Central memory CD4-positive, alpha-beta T cell (primary cell): Measurements from ENCODE around the gene CPSF4.
"Not testable (repeated sequence)": the region's sequence is repeated elsewhere in the genome, so short reads cannot be mapped to it uniquely, and the experiment has no call there.

Experiments used
- DNase-seq: peaks from one replicate; pipeline ENCODE4 v3.0.0; 2022

CPSF4 gene

GRCh38 chr7:99408379-99409191 is 30.2 kb upstream of the CPSF4 start, which contains the start of the genes BUD31 and PDAP1:
TSS of gene BUD31 (plus strand) at chr7:99408969. CDS start at chr7:99411093, 2,124 bp downstream.
TSS of gene PDAP1 (minus strand) at chr7:99408597. CDS start at chr7:99408548, 49 bp downstream.
- peak; percentile 97 for DNase-seq

GRCh38 chr7:99409192-99409572 is 29.6 kb upstream of the CPSF4 start:
- no peak for DNase-seq

- no peak for DNase-seq
Measured at GRCh38 chr7:99409806-99410205, 28.9 kb upstream of the CPSF4 start.

GRCh38 chr7:99410635-99411034 is 28.1 kb upstream of the CPSF4 start:
- DNase-seq, result no peak

GRCh38 chr7:99415513-99416127 is 23.1 kb upstream of the CPSF4 start:
- DNase-seq, result not testable (repeated sequence)

- DNase-seq, result no peak
Measured at GRCh38 chr7:99418260-99418659, 20.5 kb upstream of the CPSF4 start.

GRCh38 chr7:99419323-99420021 is 19.3 kb upstream of the CPSF4 start:
- no peak for DNase-seq

GRCh38 chr7:99420213-99420612 is 18.5 kb upstream of the CPSF4 start:
- DNase-seq, result no peak

- DNase-seq, result no peak
Measured at GRCh38 chr7:99420986-99421385, 17.8 kb upstream of the CPSF4 start.

- no peak for DNase-seq
Measured at GRCh38 chr7:99422186-99422585, 16.6 kb upstream of the CPSF4 start.

GRCh38 chr7:99422625-99423024 is 16.1 kb upstream of the CPSF4 start:
- no peak for DNase-seq

- DNase-seq, result no peak
Measured at GRCh38 chr7:99424932-99425730, 13.6 kb upstream of the CPSF4 start.

- DNase-seq, result peak; percentile 27
Measured at GRCh38 chr7:99428972-99429566, 9.7 kb upstream of the CPSF4 start.

- DNase-seq, result no peak
Measured at GRCh38 chr7:99429756-99430155, 9.0 kb upstream of the CPSF4 start.

- not testable (repeated sequence) for DNase-seq
Measured at GRCh38 chr7:99431756-99432540, 6.8 kb upstream of the CPSF4 start.

GRCh38 chr7:99433158-99433557 is 5.6 kb upstream of the CPSF4 start:
- no peak for DNase-seq

- DNase-seq, result no peak
Measured at GRCh38 chr7:99437946-99438572, 684 bp upstream of the CPSF4 start.

- DNase-seq, result no peak
Measured at GRCh38 chr7:99440195-99440594, 1.5 kb downstream of the CPSF4 start.

- no peak for DNase-seq
Measured at GRCh38 chr7:99446096-99446495, 7.4 kb downstream of the CPSF4 start.

GRCh38 chr7:99447943-99448342 is 9.2 kb downstream of the CPSF4 start:
- no peak for DNase-seq

- DNase-seq, result no peak
Measured at GRCh38 chr7:99448855-99449254, 10.1 kb downstream of the CPSF4 start.
